Measurements from ENCODE around the gene PDZD2.
"Not testable (repeated sequence)": the region's sequence is repeated elsewhere in the genome, so short reads cannot be mapped to it uniquely, and the experiment has no call there.

Gene PDZD2

GRCh38 chr5:32055891-32056866, 417.2 kb downstream of the PDZD2 start:
- no peak for DNase-seq

GRCh38 chr5:32057187-32058096, 418.5 kb downstream of the PDZD2 start:
- DNase-seq, result peak; percentile 23

- DNase-seq, result no peak
Observed at GRCh38 chr5:32058101-32058500, 419.2 kb downstream of the PDZD2 start.

GRCh38 chr5:32058997-32059396, 420.1 kb downstream of the PDZD2 start:
- DNase-seq, result no peak

GRCh38 chr5:32059761-32060530, 421.0 kb downstream of the PDZD2 start:
- DNase-seq, result no peak

- DNase-seq, result no peak
Observed at GRCh38 chr5:32061236-32061635, 422.3 kb downstream of the PDZD2 start.

GRCh38 chr5:32066448-32066847, 427.5 kb downstream of the PDZD2 start:
- DNase-seq, result no peak

- no peak for DNase-seq
Observed at GRCh38 chr5:32067774-32068470, 429.0 kb downstream of the PDZD2 start.

- DNase-seq, result no peak
Observed at GRCh38 chr5:32068561-32068960, 429.6 kb downstream of the PDZD2 start.

- DNase-seq, result no peak
Observed at GRCh38 chr5:32069396-32069795, 430.5 kb downstream of the PDZD2 start.

- no peak for DNase-seq
Observed at GRCh38 chr5:32071351-32071944, 432.5 kb downstream of the PDZD2 start.

- DNase-seq, result no peak
Observed at GRCh38 chr5:32072054-32072453, 433.1 kb downstream of the PDZD2 start.

GRCh38 chr5:32074401-32074800, 435.5 kb downstream of the PDZD2 start:
- DNase-seq, result no peak

- DNase-seq, result peak; percentile 78
Observed at GRCh38 chr5:32076699-32077695, 438.1 kb downstream of the PDZD2 start.

- DNase-seq, result not testable (repeated sequence)
Observed at GRCh38 chr5:32078855-32079254, 439.9 kb downstream of the PDZD2 start.

GRCh38 chr5:32080565-32080964, 441.6 kb downstream of the PDZD2 start:
- not testable (repeated sequence) for DNase-seq

- no peak for DNase-seq
Observed at GRCh38 chr5:32082701-32083100, 443.8 kb downstream of the PDZD2 start.

- peak; percentile 12 for DNase-seq
Observed at GRCh38 chr5:32083981-32084430, 445.1 kb downstream of the PDZD2 start.

- no peak for DNase-seq
Observed at GRCh38 chr5:32087086-32088082, 448.5 kb downstream of the PDZD2 start.

All from hematopoietic multipotent progenitor cell treated with erythropoietin and hydrocortisone succinate and interleukin-3 and kit ligand, for 6 days (in vitro differentiated cells).